A204.1 (cell line): ENCODE data around the gene RFX2.
"Not testable (repeated sequence)": the region's sequence is repeated elsewhere in the genome, so short reads cannot be mapped to it uniquely, and the experiment has no call there.

Experiments
- FAIRE-seq: peaks from 2 replicates; lab custom pipeline; 2012; peaks lifted over from hg19 to GRCh38; lab: Jason Lieb, UNC

RFX2 gene

DNA sequence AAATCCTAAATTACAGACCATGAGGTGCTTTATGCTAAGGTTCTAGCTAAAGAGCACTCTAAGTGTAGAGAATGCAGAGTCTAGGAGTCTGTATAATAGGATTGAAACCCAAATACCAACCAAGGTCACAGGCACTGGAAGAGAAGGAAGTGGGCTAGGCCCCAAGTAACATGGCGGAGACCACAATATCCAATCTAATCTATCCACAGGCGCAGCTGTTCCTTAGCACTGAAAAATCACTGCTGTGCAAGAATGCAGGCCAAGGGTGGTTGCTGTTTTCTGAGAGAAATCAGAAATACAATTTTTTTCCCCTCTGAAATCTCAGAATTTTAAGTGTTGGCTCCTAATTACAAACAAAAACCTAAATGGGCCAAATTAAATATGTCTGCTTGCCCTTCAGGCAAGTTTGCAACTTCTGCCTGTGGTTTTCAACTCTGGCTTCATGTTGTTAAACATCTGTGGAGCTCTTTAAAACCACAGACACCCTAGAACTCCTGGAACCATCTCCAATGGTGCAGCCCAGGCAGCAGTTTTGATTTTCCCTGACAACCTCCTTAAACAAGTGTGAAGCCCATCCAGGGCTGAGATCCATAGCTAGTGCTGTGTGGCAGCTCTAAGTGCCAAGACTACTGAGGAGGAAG lies 138.5 kb downstream of the RFX2 start:
- FAIRE-seq, result no peak

DNA sequence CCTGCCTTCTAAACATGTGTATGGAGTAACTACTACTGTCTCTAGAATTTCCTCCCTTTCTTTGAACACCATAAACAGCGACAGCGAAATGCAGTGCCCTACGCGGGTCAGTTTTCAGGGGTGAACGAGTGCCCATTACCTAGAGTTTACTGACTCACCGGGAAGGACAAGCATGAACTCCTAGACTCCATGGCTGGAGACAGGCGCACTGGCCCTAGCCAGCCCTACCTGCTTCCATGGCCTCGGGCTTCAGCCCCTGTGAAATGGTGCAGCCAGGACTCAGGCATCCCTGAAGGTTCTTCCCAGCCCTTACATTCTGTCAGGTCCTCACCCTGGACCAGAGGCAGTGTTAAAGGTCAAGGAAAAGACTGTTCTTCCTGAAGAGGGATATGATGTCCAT lies 140.8 kb downstream of the RFX2 start:
- no peak for FAIRE-seq

DNA sequence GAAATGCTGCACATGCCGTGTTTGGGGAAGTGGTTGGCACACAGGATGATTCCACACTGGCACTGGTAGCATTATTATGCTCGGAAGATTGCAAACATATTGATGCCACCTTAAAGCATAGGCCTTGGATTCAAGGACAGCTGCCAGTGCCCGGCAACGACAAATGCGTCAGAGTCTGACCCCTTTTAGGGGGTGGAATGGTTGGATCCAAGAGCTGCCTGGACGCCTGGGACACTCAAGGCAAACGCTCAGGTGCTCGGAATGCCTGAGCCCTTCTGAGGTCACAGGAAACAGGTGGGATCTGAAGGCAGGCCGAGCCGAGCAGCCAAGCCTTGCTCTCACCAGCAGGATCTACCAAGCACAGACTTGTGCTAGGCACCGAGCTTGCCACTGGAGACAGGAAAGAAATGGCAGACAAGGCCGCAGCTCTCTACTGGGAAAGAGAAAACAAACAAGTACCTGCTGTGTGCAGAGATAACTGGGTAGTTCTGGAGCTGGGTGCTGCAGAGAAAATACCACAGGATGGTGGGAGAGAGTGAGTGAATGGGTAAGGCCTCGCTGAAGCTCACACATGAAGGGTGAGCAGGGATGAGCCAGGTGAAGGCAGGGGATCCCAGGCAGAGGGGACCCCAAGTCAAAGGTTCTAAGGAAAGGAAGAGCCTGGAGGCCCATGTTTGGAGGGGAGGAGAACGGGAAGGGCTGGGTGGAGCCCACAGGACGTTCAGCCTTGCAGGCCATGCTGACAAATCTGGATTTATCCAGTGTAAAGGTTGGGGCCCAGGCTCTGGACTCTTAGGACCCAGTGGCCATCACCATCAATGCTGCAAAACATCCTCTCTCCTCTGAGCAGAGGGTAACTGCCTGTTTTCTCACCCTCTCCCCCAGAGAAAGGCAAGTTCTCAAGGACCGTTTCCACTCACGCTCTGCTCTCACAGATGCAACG lies 141.6 kb downstream of the RFX2 start:
- FAIRE-seq, result no peak

DNA sequence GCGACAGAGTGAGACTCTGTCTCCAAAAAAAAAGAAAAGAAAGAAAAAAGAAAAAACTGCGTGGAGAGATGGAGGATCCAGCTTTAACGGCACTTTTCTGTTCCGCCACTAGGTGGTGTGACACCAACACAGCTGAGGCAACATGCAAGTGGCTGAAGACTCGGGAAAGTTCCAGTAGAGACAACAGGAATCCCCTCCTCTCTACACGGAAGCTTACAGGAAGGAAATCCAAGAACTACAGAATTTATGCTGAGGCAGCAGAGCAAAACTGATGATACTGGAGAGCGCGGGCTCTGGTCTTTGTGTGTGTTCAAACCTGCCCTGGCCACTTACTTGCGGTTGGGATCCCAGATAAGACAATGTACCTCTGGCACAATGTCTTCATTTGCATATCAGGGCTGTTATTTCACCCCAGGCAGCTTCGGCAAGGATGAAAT lies 142.3 kb downstream of the RFX2 start:
- peak; percentile 91 for FAIRE-seq

DNA sequence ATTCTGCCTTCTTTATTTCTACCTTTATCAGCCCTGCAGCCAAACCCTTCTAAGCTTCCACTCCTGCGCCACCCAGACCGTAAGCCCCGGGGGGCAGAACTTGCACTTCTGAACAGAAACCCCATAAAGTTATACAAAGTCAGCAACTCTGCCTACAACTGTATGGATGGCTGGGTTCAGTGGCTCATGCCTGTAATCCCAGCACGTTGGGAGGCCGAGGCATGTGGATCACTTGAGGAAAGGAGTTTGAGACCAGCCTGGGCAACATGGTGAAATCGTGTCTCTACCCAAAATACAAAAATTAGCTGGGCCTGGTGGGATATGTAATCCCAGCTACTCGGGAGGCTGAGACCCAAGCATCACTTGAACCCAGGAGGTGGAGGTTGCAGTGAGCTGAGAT lies 142.7 kb downstream of the RFX2 start:
- no peak for FAIRE-seq

DNA sequence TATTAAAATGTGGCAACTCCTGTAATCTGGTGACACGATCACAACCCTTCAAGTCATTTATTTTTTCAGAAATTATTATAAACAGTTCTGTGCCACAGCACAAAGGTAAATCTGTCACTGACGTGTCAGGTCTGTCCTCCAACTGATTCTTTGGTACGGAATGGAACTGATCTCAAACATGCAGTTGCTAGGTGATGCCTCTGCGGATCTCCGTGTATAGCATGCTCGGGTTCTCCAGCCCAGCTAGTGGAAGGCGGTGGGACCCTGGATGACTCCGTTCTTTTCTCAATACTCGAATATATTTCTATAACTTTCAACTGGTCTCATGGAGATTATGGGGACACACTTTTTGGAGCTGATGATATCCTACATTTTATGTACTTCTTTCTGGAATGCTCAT lies 143.4 kb downstream of the RFX2 start:
- FAIRE-seq, result no peak

DNA sequence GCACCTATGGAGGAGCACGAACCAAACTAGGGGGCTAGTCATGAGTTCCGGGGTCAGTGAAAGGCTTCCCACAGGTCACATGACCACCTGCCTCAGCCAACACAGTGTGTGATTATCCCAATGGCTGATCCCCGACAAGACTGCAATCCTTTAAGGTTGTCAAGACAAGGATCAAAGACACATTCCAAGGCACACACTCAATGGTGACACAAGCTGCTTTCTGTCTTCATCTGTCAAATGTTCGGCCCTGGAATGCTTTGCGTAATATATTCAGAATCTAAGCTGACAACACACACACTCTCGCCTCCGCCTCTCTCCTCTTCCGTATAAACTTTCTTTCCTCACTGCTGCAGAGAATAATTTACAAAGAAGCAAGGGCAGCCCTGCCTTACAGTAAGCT lies 144.1 kb downstream of the RFX2 start:
- FAIRE-seq, result no peak

DNA sequence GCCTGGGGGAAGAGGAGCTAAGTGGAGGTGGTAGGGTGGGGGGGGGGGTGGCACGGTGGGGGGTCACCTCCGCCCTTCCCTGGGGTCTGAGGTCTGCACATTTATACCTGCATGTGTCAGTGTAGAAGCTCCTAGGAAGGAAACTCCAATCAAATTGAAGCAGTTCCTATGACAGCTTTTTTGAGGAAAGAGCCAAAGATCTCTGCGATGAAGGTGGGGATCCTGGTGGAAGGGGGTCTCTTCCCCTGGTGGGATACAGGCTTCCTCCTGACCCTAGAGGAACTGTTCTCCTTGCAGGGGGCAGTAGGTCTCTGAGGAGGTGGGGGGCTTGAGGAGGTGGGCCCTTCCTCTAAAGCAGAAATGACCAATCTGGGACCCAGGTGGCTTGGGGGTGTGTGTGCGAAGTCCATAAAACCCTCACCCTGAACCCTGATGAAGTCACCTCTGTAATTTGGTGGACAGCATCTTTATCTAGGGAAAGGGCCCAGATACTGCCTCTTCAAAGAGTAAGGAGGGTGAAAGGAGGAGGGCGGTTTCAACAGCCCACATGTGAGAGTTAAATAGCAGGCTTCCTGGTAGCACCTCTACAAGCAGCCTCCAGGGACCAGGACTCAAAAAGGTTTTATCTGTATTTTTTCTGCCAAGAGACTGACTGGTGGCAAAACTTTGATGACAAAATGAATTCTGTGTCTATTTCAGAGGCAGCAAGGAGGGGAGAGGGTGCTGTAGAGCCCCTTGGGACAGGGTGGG lies 145.3 kb downstream of the RFX2 start:
- no peak for FAIRE-seq

DNA sequence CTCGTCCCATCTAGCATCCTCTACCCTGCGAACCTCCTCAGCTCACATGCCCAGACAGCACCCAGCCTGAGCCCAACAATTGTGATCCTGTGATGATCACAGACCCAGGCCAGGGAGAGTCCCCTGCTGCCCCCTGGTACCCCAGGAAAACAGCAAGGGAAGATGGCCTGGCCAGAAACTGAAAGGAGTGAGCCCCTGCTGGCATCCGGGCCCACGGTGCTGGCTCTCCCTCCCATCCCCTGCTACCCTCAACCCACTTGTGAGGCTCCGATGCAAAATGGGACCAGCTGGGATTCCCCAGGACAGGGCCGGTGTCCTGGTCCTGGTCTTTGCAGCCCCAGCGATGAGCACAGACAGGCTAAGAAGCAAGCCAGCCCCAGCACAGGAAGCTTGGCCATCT lies 146.4 kb downstream of the RFX2 start:
- FAIRE-seq, result no peak

DNA sequence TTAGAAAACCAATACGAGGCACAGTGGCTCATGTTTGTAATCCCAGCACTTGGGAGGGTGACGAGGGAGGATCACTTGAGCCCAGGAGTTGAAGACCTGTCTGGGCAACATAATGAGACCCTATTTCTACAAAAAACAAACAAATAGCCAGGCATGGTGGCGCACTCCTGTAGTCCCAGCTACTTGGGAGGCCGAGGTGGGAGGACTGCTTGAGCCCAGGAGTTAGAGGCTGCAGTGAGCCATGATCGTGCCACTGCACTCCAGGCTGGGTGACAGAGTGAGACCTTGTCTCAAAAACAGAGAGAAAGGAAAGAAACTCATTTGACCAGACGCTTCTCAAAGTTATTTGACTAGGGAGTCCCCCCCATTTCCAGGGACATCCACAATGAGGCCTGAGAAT lies 147.0 kb downstream of the RFX2 start:
- FAIRE-seq, result not testable (repeated sequence)

DNA sequence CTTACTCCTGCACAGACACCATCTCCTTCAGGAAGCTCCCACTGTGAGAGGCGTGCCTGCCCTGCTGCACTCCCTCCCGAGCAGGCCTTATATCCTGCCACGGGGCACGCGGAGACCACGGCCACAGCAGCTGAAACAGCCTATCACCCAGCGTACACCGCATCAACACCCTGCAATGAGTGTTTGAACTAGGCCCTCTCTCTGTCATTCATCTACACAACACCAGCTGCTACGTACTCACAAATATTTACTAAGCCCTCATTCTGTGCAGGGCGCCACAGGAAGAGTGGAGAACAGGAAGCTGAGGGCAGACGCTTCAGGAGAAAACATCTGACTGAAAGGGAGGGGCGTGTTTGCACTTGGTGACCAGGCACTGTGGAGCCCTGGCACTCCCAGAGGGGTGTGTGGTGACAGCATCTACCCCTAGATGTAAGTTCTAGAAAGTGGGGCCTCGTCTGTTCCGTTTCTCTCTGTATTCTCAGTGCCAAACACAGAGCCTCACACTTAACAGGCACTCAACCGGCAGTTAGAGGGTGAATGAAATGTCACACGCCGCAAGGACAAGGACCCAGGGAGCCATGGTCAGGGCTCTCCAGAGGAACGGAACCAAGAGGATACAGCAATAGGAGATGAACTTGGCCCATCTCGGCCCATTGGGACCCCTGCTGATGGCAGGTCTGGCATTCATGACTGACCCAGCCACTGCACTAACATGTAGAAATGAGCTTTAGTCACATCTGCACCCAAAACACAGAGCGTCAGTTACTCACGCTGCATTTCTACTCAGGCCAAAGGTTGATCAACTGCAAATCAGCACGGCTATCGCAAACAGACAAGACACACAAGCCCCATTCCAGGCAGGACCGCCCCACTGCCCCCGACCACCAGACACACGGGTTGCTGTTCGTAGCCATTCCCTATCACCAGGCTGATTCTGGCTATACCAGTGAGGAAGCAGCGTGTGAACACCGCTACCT lies 148.0 kb downstream of the RFX2 start:
- no peak for FAIRE-seq

DNA sequence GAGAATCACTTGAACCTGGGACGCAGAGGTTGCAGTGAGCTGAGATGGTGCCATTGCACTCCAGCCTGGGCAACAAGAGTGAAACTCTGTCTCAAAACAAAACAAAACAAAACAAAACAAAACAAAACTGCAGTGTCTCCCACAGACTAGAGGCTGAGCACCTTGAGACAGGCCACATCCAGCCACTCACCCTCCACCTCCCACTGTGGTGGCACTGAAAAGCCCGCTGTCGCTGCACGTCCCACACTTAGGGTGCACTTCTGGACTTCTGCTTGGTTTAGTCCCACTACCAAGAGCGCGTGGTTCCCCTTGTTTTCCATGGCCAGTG lies 148.7 kb downstream of the RFX2 start:
- FAIRE-seq, result not testable (repeated sequence)

DNA sequence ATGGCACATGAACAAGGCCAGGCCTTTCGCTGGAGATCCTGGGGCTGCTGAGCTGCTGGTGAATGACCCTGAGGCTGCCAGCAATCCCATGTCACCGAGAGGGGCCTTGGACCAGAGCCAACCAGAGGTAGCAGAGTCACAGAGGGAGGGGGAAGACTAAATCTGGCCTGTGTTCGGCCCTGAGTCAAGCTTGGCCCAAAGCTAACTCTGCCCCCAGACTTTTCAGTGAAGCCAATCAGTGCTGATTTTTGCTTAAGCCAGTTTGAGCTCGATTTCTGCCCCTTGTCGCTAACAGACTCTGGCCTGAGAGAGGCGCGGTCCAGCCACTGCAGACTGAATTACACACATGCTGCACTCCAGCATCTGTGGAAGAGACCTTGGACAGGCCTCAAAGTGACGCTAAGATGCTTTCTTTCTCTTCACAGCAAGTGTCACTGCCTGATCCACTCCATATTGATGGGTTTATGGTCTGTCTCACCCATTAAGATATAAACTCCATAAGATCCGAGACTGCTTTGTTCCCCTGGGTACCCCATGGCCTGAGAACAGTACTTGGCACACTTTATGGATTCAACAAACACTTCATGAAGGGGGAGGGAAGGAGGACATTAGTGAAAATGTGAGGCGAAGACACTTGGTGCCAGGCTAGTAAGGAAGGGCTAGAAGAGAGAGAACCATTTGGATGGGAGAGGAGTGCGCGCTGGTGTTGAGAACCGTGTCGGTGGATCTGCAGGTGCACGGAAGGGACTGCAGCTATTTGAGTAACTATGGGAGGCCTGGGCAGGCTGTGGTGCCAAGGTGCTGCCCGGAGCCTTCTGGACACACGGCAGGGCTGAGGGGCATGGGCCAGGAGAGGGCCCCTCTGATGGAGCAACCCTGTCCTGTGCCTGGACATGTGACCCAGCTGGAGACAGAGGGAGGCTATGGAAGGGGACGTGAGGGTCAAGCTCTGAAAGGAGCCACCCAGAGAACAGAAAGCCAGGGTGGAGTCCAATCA lies 150.0 kb downstream of the RFX2 start:
- FAIRE-seq, result no peak

DNA sequence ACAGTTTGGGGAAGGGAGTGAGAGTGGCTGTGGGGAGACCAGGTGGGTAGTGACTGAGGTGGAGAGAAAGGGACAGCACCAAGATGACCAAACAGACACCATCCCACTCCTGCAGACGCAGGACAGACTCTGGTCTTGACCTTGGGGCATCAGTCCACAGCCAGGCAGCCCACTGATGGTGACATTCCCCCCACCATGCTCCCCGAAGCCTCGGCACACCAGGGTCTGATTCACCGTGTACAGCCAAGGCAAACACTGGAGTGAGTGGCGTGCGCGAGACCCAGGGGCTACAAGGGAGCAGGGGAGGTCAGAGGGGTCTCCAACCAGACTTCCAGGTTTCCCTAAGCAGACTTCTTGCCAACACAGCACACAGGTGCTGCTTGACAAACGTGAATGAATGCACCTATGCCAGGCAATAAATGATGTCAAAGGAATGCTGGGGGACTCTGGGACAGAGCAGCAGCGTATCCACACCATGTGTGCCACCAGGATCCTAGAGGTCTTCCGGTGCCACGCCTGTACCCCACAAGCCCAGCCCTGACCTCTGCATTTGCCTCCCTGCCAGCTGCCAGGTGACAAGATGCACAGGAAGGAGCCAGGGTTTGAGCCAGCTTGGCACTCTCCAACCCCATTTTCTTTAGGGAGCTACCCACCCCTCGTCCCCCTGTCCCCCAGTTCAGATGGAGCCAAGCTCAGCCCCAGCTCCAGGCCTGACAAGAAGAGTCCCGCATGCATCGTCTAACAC lies 150.9 kb downstream of the RFX2 start:
- FAIRE-seq, result no peak

DNA sequence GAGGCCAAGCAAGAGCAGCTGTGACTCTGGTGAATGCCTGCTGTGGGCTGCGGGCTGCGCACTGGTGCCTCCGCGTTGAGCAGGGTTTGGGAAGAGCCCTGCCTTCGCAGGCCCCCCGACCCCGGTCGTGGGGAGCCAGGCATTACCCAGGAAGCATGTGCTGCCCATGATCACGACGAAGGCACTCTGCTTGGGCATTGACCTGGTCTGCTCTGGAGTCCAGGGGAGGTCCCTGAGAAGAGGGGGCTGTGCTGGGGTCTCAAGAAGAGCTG lies 151.5 kb downstream of the RFX2 start:
- no peak for FAIRE-seq

DNA sequence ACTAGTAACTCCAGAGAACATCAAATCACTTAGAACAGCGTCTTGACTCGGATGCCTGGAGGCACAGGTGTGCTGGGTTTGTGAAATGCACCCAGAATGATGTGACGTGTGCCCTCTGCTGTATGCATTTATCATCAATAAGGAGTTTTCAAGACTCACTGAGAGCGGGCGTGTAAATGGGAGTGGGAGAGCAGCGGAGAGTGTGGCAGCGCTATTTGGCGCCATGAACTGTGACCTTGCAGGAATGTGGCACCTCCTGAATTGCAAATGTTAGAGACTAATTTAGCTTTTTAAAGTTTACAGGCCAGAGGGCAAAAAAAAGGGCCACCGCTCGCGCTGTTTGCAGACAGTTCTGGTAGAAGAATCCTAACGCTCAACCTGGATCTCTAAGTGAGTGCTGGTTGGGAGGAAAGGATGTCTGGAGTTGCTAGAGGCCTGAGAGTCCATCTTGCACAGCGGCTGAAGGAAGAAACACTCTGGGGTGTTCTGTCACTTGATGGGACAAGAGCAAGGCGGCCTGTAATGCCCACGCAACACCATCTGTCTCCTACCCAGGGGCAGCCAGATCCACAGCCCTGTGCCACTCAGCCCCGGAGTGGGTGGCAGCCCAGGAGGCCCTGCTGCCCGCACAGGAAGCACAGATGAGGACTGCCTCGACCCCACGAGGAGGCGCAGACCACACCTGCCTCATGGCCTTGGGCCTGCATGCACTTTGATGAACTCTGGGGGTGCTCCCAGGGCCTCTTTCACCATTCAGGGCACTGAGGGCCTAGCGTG lies 152.0 kb downstream of the RFX2 start:
- FAIRE-seq, result no peak

DNA sequence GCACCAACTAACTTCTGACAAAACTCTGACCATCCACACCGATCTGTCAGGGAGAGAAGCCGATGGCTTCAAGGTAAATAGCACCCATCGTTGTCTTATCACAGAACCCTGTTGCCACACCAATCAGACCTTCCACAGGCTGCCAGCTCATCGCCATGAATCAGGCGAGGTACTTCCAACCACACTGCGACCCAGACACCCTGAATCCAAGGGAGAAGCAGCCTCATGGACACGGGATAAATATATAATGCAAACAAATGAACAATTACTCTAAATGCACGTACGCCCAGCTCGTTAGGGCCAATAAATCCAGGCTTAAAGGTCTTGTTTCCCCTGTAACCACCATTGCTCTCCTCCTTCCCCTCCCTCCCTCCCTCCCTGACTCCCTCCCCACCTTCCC lies 153.1 kb downstream of the RFX2 start:
- FAIRE-seq, result no peak

DNA sequence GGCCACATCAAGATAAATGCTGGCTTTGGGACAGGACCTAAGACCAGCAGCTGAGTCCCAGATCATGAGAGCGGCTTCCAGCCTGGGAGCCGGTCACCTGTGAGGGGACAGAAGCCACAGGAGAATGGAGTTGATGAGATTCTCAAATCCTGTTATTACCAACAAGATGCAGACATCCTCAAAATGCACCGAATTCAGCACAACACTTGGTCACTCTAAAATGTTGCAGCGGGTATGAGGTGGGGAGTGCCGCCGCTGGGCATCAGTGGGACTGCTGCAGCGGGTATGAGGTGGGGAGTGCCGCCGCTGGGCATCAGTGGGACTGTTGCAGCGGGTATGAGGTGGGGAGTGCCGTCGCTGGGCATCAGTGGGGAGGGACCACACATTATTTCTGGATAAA lies 153.6 kb downstream of the RFX2 start:
- FAIRE-seq, result no peak

DNA sequence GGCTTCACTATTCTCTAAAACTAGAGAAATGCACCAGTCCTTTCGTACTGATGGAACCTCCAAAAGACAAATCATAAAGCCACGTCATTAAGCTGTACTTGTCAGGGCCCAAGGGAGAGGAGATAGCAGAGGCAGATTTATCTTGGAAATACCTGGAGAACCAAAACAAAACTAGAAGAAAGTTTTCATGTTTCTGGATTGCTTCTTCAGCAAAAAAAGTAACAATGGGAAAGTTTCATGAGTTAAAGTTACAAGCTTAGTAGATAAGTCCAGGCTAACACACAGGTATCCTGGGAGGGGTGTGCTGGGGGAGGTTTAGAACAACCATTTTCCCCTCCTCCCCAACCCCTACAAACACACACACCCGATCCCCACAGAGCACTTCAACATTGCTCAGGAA lies 154.0 kb downstream of the RFX2 start:
- no peak for FAIRE-seq

DNA sequence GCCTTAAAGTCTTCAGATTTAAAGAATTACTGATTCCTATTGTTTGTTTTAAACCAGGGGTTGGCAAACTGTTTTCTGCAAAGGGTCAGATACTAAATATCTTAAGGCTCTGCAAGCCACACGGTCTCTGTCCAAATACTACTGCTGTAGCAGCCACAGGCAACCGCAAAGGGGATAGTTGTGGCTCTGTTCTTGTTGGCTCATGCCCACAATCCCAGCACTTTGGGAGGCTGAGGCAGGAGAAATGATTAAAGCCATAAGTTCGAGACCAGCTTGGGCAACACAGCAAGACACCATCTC lies 154.7 kb downstream of the RFX2 start:
- FAIRE-seq, result no peak
